ENCODE results near the gene NPFFR2. TPM values are rescaled to one million over a fixed set of nuclear protein-coding genes. Genes with fewer than 3 reads are reported as not detected.
A peak's percentile ranks its signal among the peaks of the same experiment; 100 is the strongest.

Gene NPFFR2
- total and polyA plus RNA-seq, 8 donors, result 0.29 to 0.55 TPM; not detected in 6

GRCh38 chr4:72111863-72112262, 80.1 kb downstream of the NPFFR2 start:
- H3K36me3 ChIP-seq, result no peaks in the 10 kb centered on the region
- no peak overlapping the region for H3K27ac ChIP-seq
- no peaks in the 10 kb centered on the region for H3K4me1 ChIP-seq
- H3K27me3 ChIP-seq, result no peaks in the 10 kb centered on the region
- intact Hi-C loops (cut with DNase I; ENCODE audit: low total_unique reads), result no loop called here
- DNase-seq, result no peak
- H3K9me3 ChIP-seq, result no peaks in the 10 kb centered on the region
- TF ChIP-seq POLR2AphosphoS5 (IDR thresholded peaks at IDR 0.05) (no peak), POLR2A (IDR thresholded peaks at IDR 0.05) (no peak), CTCF (IDR thresholded peaks at IDR 0.05) (no peak), EP300 (IDR thresholded peaks at IDR 0.05) (no peak)
- no peak overlapping the region for H3K4me3 ChIP-seq

- H3K9me3 ChIP-seq, result no peaks in the 10 kb centered on the region
Measured at GRCh38 chr4:72112514-72113156, 80.8 kb downstream of the NPFFR2 start.

GRCh38 chr4:72118017-72118416, 86.2 kb downstream of the NPFFR2 start:
- intact Hi-C loops (cut with DNase I; ENCODE audit: low total_unique reads), result no loop called here

More at GRCh38 chr4:72112514-72113156, 80.8 kb downstream of the NPFFR2 start:
- Histone ChIP-seq H3K27me3 (no peaks in the 10 kb centered on the region), H3K4me3 (no peak overlapping the region), H3K36me3 (no peaks in the 10 kb centered on the region), H3K27ac (no peak overlapping the region), H3K4me1 (no peaks in the 10 kb centered on the region)
- WGBS, 5 donors, result 65 to 77% (median 69%) methylated on average over 3 of the region's 3 CpGs
- no peak for DNase-seq
- TF ChIP-seq POLR2AphosphoS5 (IDR thresholded peaks at IDR 0.05) (peak in 2 of 3 donors; percentile 20 to 27), CTCF (IDR thresholded peaks at IDR 0.05) (no peak), EP300 (IDR thresholded peaks at IDR 0.05) (no peak)
- intact Hi-C loops (cut with DNase I; ENCODE audit: low total_unique reads), result no loop called here

GRCh38 chr4:72119946-72120345, 88.1 kb downstream of the NPFFR2 start:
- Histone ChIP-seq H3K27me3 (no peaks in the 10 kb centered on the region), H3K4me3 (no peak overlapping the region), H3K36me3 (no peaks in the 10 kb centered on the region), H3K9me3 (no peaks in the 10 kb centered on the region), H3K4me1 (no peaks in the 10 kb centered on the region), H3K27ac (no peak overlapping the region)
- no peak for TF ChIP-seq EP300 (IDR thresholded peaks at IDR 0.05)
- intact Hi-C loops (cut with DNase I; ENCODE audit: low total_unique reads), result no loop called here
- DNase-seq, result peak in 1 of 2 donors; percentile 6
- 28 to 63% (median 48%) methylated on average over 2 to 3 of the region's 3 CpGs for WGBS, 5 donors

More at GRCh38 chr4:72118017-72118416, 86.2 kb downstream of the NPFFR2 start:
- no peaks in the 10 kb centered on the region for H3K36me3 ChIP-seq
- TF ChIP-seq POLR2AphosphoS5 (IDR thresholded peaks at IDR 0.05) (no peak), POLR2A (IDR thresholded peaks at IDR 0.05) (no peak), CTCF (IDR thresholded peaks at IDR 0.05) (no peak), EP300 (IDR thresholded peaks at IDR 0.05) (no peak)
- DNase-seq, result no peak
- H3K4me1 ChIP-seq, result no peaks in the 10 kb centered on the region
- no peak overlapping the region for H3K27ac ChIP-seq
- WGBS, 5 donors, result 82 to 90% (median 90%) methylated on average over 3 of the region's 3 CpGs
- H3K4me3 ChIP-seq, result no peak overlapping the region
- no peaks in the 10 kb centered on the region for H3K9me3 ChIP-seq
- H3K27me3 ChIP-seq, result no peaks in the 10 kb centered on the region

- intact Hi-C loops (cut with DNase I; ENCODE audit: low total_unique reads), result no loop called here
- DNase-seq, result no peak
- Histone ChIP-seq H3K4me3 (no peak overlapping the region), H3K9me3 (no peaks in the 10 kb centered on the region), H3K27me3 (no peaks in the 10 kb centered on the region), H3K4me1 (no peaks in the 10 kb centered on the region), H3K36me3 (no peaks in the 10 kb centered on the region), H3K27ac (no peak overlapping the region)
- TF ChIP-seq CTCF (IDR thresholded peaks at IDR 0.05) (no peak), POLR2A (IDR thresholded peaks at IDR 0.05) (no peak), EP300 (IDR thresholded peaks at IDR 0.05) (no peak), POLR2AphosphoS5 (IDR thresholded peaks at IDR 0.05) (no peak)
Measured at GRCh38 chr4:72128741-72129140, 96.9 kb downstream of the NPFFR2 start.

All from stomach (tissue), 9 donors.